Thymus (tissue), 11 donors: ENCODE data around the gene QSER1. TPM values are rescaled to one million over a fixed set of nuclear protein-coding genes. Genes with fewer than 3 reads are reported as not detected.
"Not testable (repeated sequence)": the region's sequence is repeated elsewhere in the genome, so short reads cannot be mapped to it uniquely, and the experiment has no call there.

Experiments used
- DNase-seq, 9 donors: peaks; one replicate each; pipeline ENCODE4 v3.0.0-alpha.2; 2013; ENCODE audit warnings: low spot score in 9 of 9, low read depth in 6 of 9, missing footprints in 1 of 9
- H3K27ac ChIP-seq, 2 donors: one replicate each; pipeline ENCODE4 v1.5.1; 2013; ENCODE audit warnings: control low read depth in 1 of 2, low read depth in 1 of 2, low read length in 1 of 2, mild to moderate bottlenecking in 1 of 2, moderate library complexity in 1 of 2
- H3K27me3 ChIP-seq, 2 donors: one replicate each; pipeline ENCODE4 v1.5.1; 2013; ENCODE audit warnings: low read length in 1 of 2; ENCODE audit not compliant: control insufficient read depth in 2 of 2, insufficient read depth in 1 of 2
- H3K36me3 ChIP-seq, 2 donors: one replicate each; pipeline ENCODE4 v1.5.1; 2013; ENCODE audit warnings: low read length in 1 of 2, mild to moderate bottlenecking in 1 of 2, moderate library complexity in 1 of 2; ENCODE audit not compliant: control insufficient read depth in 2 of 2, insufficient read depth in 2 of 2
- H3K4me1 ChIP-seq, 2 donors: one replicate each; pipeline ENCODE4 v1.5.1; 2013; ENCODE audit warnings: low read length in 2 of 2; ENCODE audit not compliant: control insufficient read depth in 2 of 2, insufficient read depth in 2 of 2
- H3K4me3 ChIP-seq, 2 donors: one replicate each; pipeline ENCODE4 v1.5.1; 2013; ENCODE audit warnings: low read length in 2 of 2, control low read depth in 1 of 2, mild to moderate bottlenecking in 1 of 2
- H3K9me3 ChIP-seq, 2 donors: one replicate each; pipeline ENCODE4 v1.5.1; 2013; ENCODE audit warnings: low read length in 1 of 2, mild to moderate bottlenecking in 1 of 2; ENCODE audit not compliant: control insufficient read depth in 2 of 2, insufficient read depth in 1 of 2
- WGBS: extraction: QIAGEN DNeasy Blood & Tissue Kit; methylation state at CpG from one replicate; pipeline ENCODE4 v1.1.7; 2013; 5-methylcytosine and 5-hydroxymethylcytosine counted together
- polyA plus RNA-seq: library from polyadenylated mRNA; stranded (reverse); fragments of 200-250 nt; gene quantifications from one replicate; pipeline ENCODE4 v1.2.3, GENCODE V29; 2013
- total RNA-seq: library from RNA; stranded (reverse); fragments of 120-200 nt; gene quantifications from one replicate; pipeline ENCODE4 v1.2.4, GENCODE V29; 2013
- donor health status: healthy.

QSER1 gene
- total and polyA plus RNA-seq, 2 donors: 5.8 to 14.5 TPM

DNA sequence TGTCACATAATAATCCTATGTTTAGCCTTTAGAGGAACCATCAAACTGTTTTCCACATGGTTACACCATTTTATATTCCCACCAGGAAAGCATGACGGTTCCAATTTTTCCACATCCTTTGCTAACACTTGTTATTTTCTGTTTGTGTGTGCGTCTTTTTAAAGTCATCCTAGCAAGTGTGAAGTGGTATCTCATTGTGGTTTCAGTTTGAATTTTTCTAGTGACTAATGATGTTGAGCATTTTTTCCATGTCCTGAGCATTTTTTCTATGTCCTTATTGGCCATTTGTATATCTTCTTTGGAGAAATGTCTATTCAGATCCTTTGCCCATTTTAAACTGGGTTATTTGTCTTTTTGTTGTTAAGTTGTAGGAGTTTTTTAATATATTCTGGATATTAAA, 69.4 kb downstream of the QSER1 start:
- no peak overlapping the region for H3K27ac ChIP-seq
- no peak for DNase-seq
- H3K9me3 ChIP-seq: no peaks in the 10 kb centered on the region
- H3K4me3 ChIP-seq: no peak overlapping the region
- WGBS: over 99% methylated on average over 2 of the region's 2 CpGs
- H3K27me3 ChIP-seq: no peaks in the 10 kb centered on the region
- H3K36me3 ChIP-seq: peaks cover 3 to 31% of the 10 kb centered on the region in 2 donors
- no peaks in the 10 kb centered on the region for H3K4me1 ChIP-seq

DNA sequence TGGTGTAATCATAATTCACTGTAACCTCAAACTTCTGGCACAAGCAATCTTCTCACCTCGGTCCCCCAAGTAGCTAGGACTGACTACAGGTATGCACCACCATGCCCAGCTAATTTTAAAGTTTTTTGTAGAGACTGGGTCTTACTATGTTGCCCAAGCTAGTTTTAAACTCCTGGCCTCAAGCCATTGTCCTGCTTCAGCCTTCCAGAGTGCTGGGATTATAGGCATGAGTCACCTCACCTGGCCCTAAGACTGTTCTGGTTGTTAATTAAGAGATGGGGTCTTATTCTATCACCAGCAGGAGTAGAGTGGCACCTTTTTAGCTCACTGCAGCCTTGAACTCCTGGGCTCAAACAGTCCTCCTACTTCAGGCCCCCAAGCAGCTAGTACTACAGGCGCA, 71.1 kb downstream of the QSER1 start:
- DNase-seq: no peak
- H3K27me3 ChIP-seq: no peaks in the 10 kb centered on the region

DNA sequence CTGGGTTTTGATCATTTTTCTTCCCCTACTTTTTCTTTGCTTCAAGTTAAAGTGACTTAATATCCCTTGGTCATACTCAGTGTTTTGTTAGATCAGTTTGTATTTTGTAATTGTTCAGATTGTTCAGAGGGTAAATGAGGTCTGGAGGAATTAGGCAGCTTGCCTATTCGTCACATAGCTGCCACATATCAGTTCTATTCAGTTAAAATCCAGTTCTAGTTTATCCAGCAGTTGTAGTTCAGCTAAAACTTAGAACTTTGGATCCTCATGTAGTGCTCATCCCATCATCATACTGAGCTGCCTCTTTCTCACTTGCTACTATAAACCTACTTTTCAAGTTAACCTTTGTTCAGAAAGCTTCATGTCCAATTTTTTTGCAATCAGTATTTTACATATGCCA, 75.9 kb downstream of the QSER1 start:
- no peaks in the 10 kb centered on the region for H3K27me3 ChIP-seq
- WGBS: 94% methylated on average over 1 of the region's 1 CpG
- no peak overlapping the region for H3K4me3 ChIP-seq
- no peaks in the 10 kb centered on the region for H3K9me3 ChIP-seq
- DNase-seq: no peak
- no peaks in the 10 kb centered on the region for H3K4me1 ChIP-seq
- H3K36me3 ChIP-seq: peaks cover 8 to 18% of the 10 kb centered on the region in 2 donors
- no peak overlapping the region for H3K27ac ChIP-seq

More for the DNA sequence above, 71.1 kb downstream of the QSER1 start:
- H3K9me3 ChIP-seq: no peaks in the 10 kb centered on the region
- peaks cover 0 to 20% of the 10 kb centered on the region in 2 donors for H3K36me3 ChIP-seq
- 97% methylated on average over 2 of the region's 2 CpGs for WGBS
- no peak overlapping the region for H3K27ac ChIP-seq
- no peak overlapping the region for H3K4me3 ChIP-seq
- H3K4me1 ChIP-seq: no peaks in the 10 kb centered on the region

DNA sequence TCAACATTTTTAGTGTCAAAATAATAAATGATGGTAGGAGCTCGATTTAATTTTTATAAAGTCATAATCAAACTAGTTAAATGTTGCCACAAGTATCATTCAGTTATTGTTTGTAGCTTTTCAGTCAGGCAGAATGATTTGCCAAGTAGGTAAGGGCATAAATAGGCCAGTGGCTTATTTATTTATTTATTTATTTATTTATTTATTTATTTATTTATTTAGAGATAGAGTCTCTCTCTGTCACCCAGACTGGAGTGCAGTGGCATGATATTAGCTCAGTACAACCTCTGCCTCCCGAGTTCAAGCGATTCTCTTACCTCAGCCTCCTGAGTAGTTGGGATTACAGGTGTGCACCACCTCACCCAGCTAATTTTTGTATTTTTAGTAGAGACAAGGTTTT, 79.6 kb downstream of the QSER1 start:
- DNase-seq: not testable (repeated sequence)
- peaks cover 13 to 18% of the 10 kb centered on the region in 2 donors for H3K36me3 ChIP-seq

DNA sequence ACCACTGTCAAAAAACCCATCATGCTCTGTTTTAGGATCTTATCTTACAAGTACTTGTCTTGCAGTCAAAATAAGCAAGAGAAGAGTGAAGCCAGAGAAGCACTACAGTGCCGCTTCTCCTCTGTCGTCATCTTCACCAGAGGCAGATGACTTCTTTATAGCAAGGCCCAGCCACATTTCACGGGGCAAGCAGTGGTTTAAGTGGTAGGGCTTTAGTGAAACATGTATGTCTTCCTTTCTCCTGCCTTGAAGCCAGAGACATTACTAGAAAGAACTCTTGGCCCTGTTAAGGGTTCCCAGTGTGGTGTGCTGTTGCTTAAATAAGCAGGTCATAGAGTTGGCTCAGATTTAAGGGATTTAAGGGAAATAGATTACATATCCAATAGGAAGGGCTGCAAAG, 80.2 kb downstream of the QSER1 start:
- no peak overlapping the region for H3K4me3 ChIP-seq
- WGBS: 96% methylated on average over 3 of the region's 3 CpGs
- no peak overlapping the region for H3K27ac ChIP-seq
- no peak for DNase-seq
- H3K27me3 ChIP-seq: no peaks in the 10 kb centered on the region
- H3K36me3 ChIP-seq: peaks cover 13 to 18% of the 10 kb centered on the region in 2 donors
- no peaks in the 10 kb centered on the region for H3K9me3 ChIP-seq
- no peaks in the 10 kb centered on the region for H3K4me1 ChIP-seq

More for the DNA sequence above, 79.6 kb downstream of the QSER1 start:
- H3K4me1 ChIP-seq, H3K27ac ChIP-seq, H3K9me3 ChIP-seq, H3K27me3 ChIP-seq, H3K4me3 ChIP-seq: not testable (repeated sequence)
- 98% methylated on average over 3 of the region's 3 CpGs for WGBS

DNA sequence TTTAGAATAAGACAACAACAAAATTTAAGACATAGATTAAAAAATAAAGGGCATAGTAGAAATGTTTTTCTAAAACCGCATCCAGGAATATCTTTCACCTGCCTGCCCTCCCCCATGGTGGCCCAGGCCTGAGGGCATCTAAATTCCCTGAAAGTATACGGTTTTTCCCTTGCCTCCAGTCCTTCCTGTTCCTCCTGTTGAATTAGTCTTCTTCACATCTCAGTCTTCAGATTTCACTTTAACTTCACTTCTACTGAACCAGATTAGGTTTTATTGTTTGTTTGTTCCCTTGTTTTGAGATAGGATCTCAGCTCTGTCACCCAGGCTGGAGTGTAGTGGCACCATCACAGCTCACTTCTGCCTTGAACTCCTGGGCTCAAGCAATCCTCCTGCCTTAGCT, 90.0 kb downstream of the QSER1 start:
- Histone ChIP-seq H3K27ac (no peak overlapping the region), H3K36me3 (peaks cover 0 to 3% of the 10 kb centered on the region in 2 donors), H3K4me3 (no peak overlapping the region), H3K9me3 (no peaks in the 10 kb centered on the region), H3K27me3 (no peaks in the 10 kb centered on the region), H3K4me1 (no peaks in the 10 kb centered on the region)
- 97% methylated on average over 2 of the region's 2 CpGs for WGBS
- DNase-seq: no peak

DNA sequence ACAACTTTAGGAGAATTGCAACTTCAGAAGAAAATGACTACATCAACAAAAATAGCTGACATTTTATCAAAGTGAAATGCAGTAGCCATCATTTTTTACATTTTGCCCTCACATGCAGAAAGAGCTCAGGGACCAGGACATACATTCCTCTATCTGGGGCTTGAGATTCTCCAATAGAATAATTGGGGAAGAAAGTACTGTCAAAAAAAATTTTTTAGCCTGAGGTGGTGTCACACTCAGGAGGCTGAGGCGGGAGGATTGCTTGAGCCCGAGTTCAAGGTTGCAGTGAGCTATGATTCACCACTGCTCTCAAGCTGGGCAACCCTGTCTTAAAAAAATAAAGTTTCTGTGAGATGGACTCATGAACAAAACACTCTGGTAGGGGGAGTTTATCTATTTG, 90.9 kb downstream of the QSER1 start:
- DNase-seq: no peak

DNA sequence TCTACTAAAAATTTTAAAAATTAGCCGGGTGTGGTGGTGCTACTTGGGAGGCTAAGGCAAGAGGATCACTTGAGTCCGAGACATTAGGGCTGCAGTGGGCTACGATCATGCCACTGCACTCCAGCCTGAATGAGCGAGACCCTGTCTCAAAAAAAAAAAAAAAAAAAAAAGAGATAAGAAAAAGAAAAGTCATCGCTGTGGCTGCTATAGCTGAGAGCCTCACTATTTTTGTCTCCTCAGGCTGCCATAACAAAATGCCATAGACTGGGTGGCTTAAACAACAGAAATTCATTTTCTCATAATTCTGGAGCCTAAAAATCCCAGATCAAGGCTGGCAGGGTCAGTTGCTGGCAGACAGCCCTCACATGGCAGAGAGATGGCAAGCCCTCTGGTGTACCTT, 93.0 kb downstream of the QSER1 start:
- no peaks in the 10 kb centered on the region for H3K27me3 ChIP-seq
- no peaks in the 10 kb centered on the region for H3K4me1 ChIP-seq
- H3K4me3 ChIP-seq: no peak overlapping the region
- no peaks in the 10 kb centered on the region for H3K36me3 ChIP-seq
- H3K9me3 ChIP-seq: no peaks in the 10 kb centered on the region
- WGBS: 97% methylated on average over 5 of the region's 5 CpGs
- DNase-seq: no peak
- no peak overlapping the region for H3K27ac ChIP-seq

More for the DNA sequence above, 90.9 kb downstream of the QSER1 start:
- Histone ChIP-seq H3K36me3 (peaks cover 0 to 1% of the 10 kb centered on the region in 2 donors), H3K4me1 (no peaks in the 10 kb centered on the region), H3K4me3 (no peak overlapping the region), H3K9me3 (no peaks in the 10 kb centered on the region), H3K27ac (no peak overlapping the region), H3K27me3 (no peaks in the 10 kb centered on the region)
- WGBS: over 99% methylated on average over 2 of the region's 2 CpGs

DNA sequence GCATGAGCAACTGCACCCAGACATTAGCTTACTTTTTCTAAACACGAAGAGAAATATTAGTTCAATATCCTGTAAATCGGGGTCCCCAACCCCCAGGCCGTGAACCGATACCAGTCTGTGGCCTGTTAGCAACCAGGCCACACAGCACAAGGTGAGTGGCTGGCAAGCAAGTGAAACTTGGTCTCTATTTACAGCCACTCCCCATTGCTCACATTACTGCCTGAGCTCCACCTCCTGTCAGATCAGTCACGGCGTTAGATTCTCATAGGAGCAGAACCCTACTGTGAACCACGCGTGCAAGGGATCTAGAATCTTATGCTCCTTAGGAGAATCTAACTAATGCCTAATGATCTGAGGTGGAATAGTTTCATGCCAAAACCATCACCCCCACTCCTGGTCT, 95.2 kb downstream of the QSER1 start:
- H3K9me3 ChIP-seq: no peaks in the 10 kb centered on the region
- H3K27me3 ChIP-seq: no peaks in the 10 kb centered on the region
- no peaks in the 10 kb centered on the region for H3K4me1 ChIP-seq
- 93% methylated on average over 8 of the region's 8 CpGs for WGBS
- no peaks in the 10 kb centered on the region for H3K36me3 ChIP-seq
- no peak for DNase-seq
- no peak overlapping the region for H3K27ac ChIP-seq
- H3K4me3 ChIP-seq: no peak overlapping the region

DNA sequence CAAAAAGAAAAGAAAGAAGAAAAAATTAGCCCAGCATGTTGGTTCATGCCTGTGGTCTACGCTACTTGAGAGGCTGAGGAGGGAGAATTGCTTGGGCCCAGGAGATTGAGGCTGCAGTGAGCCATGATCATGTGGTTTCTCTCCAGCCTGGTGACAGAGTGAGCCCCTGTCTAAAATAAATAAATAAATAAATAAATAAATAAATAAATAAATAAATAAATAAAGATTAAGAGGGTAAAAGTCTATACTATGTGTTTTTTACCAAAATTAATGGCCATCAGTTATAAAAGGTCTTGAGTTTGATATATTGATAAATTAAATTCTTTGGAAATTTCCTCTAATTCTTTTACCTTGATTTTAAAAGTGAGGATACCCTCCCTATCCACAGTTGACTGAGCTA, 97.9 kb downstream of the QSER1 start:
- WGBS: 44% methylated on average over 1 of the region's 1 CpG
- H3K4me1 ChIP-seq: no peaks in the 10 kb centered on the region
- DNase-seq: no peak
- no peaks in the 10 kb centered on the region for H3K9me3 ChIP-seq
- no peak overlapping the region for H3K27ac ChIP-seq
- no peaks in the 10 kb centered on the region for H3K27me3 ChIP-seq
- no peaks in the 10 kb centered on the region for H3K36me3 ChIP-seq
- H3K4me3 ChIP-seq: no peak overlapping the region
